Measurements from ENCODE around the gene SPPL2C.

Gene SPPL2C

DNA sequence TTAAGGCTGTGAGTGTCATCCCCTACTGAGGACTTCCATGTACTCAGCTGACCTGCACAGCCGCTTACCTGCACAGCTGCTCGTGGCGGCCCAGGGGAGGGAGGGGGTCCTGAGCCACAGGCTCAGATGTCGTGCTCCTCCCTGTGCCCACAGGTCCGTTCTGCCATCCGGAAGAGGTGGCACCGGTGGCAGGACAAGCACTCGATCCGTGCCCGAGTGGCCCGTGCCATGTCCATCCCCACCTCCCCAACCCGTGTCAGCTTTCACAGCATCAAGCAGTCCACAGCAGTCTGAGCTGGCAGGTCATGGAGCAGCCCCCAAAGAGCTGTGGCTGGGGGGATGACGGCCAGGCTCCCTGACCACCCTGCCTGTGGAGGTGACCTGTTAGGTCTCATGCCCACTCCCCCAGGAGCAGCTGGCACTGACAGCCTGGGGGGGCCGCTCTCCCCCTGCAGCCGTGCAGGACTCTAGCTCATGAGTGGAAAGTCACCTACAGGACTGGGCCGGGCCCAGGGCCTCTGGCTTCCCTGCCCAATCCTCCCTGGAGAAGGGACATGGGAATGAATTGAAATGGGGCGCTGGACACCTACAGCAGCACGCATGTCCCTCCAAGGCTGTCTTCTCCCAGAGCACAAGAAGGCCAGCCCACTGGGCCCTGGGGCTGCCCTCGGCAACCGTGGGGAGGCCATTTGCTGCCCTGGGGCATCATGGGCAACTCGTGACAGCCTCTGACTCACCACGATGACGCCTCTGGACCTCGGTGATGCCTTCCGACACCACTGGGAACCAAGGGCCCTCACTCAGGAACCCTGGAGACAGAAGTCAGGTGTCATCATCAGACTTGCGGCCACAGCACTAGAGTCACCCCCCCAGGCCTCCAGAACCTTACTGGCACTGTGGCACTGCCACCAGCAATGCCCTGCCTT, 9.9 kb upstream of the SPPL2C start:
- no peak for DNase-seq

DNA sequence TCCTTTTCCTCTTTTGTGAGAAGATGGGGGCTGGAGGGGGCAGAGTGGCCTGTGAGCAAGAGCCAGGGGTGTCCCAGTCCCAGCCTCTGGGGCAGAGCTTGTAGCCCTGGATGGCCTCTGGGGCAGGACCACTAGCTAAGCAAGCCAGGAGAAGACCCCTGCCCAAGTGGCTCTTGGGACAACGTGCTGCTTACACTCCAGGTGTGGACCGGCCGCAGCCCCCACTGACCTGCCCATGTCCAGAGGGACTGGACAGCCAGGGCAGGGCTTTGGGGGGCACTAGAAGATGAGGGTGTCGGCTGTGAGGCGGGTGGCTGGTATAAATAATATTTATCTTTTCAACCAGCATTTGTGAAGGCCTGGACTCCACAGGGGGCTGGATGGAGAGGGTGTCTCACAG, 9.2 kb upstream of the SPPL2C start:
- no peak for DNase-seq

DNA sequence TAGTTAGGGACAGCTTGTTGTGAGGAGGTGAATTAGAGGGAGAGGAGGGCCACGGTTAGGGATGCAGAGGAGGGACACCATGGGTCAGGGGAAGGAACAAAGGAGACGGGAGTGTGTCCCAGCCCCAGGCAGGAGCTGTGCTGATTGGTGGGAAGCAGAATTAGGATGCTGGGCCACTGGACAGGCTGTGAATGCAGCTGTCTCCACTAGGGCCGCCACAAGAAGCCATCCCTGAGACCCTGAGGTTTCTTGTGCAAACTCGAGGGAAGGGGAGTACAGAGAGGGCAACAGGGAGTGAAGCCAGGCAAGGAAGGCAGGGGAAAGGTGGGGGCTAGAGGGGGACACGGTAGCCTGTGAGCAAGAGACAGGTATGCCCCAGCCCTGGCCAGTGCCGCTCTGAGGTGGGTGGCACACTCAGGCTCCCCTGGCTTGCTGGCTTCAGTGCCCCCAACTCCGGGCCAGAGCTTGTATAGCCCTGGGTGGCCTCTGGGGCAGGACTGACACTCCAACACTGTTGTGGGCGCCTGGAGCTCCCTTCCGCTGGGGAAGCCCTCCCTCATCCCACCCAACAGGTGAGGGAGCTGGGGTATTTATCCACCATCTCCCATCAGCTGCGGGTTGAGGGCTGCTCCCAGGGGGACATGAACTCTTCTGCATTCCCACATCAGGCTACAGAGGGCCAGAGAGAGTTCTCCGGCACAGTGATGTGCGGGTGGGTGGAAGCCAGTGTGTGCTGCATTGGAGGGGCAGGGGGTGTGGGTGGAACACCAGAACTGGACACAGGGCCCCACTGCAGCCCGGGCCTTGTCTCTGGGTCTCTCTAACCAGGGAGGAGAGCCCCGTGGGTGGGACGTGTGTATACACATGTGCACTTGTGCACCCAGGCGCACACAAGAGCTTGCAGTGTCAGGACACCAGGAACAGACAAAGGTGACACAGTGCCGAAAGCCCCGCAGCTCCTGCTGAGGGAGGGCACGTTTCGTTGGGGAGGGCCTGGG, 8.3 kb upstream of the SPPL2C start:
- no peak for DNase-seq

DNA sequence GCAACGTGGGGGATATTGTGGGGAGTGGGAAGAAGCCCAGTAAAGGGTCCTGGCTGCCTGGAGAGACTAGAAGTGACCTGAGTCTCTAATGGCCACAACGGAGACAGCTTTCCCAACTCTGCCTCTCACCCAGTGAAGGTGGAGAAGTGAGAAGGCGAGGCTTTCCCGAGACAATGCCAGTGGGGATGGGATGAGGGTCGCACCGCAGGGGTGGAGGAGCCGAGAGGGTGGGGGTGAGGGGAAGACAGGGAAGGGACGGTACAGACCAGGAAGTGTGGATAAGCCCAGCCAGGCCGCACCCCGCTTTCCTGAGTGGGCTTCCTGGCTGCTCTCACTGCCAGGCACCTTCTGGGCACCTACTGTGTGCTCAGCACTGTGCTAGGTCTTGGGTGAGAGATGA, 7.5 kb upstream of the SPPL2C start:
- no peak for DNase-seq

DNA sequence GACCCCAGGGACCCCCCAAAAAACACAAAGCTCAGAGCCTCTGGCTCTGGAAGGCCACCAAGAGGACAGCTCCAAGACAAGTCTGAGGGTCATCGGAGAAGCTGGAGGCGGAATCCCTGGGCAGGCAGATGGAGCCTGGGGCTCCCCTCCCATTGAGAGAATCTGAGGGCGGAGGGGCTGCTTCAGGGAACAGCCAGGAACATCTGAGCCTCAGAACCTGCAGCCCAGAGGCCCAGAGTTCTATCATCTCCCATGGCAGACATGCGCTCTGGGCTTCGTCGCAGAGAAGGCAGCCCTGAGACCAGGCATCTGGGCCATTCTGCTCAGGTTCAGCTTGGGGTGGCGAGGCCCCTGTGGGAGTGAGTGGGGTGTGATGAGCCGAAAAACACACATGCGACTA, 7.1 kb upstream of the SPPL2C start:
- no peak for DNase-seq

DNA sequence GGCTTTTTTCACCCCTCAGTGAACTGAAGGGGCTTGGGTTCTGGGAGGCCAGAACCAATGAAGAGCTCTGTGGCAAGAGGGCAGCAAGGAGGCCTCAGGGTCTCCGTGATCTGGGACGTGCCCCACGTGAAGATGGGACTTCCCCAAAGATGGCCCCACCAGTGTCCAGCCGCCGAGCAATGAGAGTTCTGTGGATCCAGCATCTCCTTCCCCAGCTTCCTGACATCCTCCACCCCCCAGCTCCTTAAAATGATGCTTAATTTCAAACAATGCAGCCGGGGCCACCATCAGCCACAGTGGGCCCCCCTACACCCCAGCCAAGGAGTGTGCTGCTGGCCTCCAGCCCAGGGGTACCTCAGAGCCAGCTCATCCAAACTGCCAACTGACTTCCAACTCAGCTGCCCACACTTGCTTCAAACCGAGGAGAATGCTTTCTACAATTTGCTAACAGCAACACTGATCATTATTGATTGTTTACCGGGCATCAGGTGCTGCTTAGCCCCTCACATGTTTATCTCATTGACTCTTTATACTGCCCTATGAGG, 5.9 kb upstream of the SPPL2C start:
- no peak for DNase-seq

DNA sequence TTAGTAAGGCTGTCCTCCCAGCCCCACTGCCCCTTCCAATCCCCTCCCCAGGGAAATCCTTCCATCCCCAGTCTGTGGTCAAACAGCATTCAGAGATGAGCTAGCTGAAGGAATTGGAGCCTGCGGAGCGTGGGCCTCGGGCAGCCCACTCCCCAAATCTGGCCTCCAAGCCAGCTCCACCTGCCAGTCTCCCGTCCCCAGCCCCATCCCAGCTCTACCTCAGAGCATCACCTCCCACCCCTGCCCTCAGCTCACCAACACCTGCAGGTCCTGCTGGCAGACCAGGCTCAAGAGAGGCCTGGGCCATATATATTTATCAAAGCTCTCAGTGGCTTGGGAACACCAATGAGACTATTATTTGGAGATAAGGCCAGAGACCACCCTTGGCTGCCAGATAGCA, 5.2 kb upstream of the SPPL2C start:
- DNase-seq, result no peak

DNA sequence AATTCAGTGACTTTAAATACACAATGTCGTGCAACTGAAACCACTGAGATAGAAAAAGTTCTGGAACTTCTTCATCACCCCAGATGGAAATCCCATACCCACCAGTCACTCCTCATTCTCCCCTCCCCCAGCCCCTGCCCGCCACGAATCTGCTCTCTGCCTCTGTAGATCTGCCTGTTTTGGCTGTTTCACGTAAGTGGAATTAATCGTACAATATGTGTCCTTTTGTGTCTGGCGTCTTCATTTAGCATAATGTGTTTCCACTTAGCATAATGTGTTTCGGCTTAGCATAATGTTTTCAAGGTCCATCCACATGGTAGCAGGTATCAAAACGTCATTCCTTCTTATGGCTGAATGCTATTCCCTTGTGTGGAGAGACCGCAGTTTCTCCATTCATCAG, 3.5 kb upstream of the SPPL2C start:
- DNase-seq, result no peak

DNA sequence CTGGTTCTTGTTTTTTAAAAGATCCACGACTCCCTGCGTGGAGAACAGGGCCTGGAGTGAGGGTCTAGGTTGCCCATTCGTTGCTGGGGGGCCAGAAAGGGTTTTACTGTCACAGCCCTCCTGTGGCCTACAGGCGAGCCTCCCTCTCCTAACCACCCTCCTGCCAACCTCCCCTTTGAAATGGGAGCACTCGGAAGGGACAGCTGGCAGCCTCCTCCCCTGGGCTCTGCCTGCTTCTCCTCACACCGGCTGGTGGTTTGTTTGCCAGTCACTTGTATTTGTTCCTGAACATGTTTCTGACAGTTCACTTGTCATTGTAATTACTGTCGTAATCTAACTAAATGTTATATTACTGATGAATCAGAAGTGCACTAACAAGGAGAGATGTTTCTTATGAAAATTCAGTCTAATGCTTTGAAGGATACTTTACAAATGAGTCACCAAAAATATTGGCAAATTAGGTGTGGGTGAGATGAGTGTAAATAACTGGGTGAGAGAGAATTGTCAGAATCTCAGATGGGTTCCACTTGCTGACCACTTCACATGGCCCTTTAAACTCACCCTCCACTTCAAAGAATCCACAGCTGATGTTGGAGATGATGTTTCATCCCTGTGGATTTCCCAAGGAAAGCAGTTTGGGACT, 2.7 kb upstream of the SPPL2C start:
- DNase-seq, result no peak

DNA sequence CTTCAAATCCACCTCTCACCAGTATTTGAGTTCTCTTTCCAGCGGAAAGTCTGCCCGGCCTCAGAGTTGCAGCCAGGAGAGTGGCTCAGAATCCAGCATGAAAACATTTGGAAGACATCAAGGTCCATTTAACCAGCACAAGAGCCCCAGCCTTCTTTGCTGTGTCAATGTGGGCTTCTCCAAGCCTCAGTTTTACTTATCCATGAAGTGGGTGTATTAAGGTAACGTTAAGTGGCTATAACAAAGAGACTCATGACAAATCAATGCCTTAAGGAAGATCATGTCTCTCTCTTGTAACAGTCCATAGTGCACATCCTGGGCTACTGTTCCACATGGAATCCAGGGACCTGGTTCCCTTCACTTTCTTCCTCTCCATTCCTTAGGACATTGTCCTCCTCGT, 959 bp upstream of the SPPL2C start:
- DNase-seq, result no peak

DNA sequence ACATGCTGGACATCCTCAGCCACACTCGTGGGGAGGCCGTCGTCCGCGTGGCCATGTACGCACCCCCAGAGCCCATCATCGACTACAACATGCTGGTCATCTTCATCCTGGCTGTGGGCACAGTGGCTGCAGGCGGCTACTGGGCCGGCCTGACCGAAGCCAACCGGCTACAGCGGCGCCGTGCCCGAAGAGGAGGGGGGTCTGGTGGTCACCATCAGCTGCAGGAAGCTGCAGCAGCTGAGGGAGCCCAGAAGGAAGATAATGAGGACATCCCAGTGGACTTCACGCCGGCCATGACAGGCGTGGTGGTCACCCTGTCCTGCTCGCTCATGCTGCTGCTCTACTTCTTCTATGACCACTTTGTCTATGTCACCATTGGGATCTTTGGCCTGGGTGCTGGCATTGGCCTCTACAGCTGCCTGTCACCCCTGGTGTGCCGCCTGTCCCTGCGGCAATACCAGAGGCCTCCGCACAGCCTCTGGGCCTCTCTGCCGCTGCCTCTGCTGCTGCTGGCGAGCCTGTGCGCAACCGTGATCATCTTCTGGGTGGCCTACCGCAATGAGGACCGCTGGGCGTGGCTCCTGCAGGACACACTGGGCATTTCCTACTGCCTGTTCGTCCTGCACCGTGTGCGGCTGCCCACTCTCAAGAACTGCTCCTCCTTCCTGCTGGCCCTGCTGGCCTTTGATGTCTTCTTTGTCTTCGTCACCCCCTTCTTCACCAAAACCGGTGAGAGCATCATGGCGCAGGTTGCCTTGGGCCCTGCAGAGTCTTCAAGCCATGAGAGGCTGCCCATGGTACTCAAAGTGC, 900 bp downstream of the SPPL2C start:
- DNase-seq, result no peak

DNA sequence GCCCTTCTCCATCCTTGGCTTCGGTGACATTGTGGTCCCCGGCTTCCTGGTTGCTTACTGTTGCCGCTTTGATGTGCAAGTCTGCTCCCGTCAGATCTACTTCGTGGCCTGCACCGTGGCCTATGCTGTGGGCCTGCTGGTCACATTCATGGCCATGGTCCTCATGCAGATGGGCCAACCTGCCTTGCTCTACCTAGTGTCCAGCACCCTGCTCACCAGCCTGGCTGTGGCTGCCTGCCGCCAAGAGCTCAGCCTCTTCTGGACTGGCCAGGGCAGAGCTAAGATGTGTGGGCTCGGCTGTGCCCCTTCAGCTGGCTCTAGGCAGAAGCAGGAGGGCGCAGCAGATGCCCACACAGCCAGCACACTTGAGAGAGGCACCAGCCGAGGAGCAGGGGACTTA, 1.5 kb downstream of the SPPL2C start:
- DNase-seq, result no peak

DNA sequence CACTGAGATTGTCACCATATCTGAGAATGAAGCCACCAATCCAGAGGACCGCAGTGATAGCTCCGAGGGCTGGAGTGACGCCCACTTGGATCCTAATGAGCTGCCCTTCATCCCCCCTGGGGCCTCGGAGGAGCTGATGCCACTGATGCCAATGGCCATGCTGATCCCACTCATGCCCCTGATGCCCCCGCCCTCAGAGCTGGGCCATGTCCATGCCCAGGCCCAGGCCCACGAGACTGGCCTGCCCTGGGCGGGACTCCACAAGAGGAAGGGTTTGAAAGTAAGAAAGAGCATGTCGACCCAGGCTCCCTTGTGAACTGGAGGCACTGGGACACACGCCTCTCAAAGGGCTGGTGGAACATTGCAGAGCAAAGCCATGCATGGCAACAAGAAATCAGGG, 2.0 kb downstream of the SPPL2C start:
- no peak for DNase-seq

DNA sequence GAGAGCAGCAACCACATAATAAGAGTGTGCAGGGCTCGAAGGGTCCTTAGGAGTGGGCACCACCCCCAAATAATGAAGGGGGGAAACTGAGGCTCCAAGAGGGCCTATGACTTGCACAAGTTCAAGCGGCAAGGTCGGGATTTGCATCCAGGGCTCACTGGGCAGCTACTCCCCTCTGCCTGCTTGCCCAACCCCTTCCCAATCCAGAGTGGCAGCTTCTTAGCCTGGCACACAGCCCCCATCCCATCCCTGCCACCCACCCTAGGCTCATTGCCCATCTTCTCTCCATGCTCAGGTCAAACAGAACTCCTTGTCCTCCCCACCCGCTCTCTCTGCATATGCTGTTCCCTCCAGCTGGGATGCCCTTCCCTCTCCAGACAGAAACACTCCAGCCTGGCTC, 2.4 kb downstream of the SPPL2C start:
- DNase-seq, result no peak

DNA sequence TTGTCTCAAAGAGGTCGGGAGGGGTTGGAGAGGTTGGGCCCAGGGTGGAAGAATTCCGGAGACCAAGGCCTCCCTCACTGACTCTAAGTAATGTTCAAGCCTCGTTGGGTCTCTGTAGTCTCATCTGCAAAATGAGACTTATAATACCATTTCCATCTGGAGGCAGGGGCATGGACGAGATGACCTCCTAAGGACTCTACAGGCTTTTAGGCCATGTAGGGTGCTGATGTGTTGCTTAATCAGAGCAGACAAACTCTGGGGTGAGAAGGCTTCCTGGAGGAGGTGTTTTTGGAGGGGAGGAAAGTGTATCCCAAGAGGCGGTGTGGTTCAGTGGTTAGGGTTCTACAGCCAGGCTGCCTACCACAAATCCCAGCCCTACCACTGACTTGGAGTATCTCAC, 3.1 kb downstream of the SPPL2C start:
- no peak for DNase-seq

DNA sequence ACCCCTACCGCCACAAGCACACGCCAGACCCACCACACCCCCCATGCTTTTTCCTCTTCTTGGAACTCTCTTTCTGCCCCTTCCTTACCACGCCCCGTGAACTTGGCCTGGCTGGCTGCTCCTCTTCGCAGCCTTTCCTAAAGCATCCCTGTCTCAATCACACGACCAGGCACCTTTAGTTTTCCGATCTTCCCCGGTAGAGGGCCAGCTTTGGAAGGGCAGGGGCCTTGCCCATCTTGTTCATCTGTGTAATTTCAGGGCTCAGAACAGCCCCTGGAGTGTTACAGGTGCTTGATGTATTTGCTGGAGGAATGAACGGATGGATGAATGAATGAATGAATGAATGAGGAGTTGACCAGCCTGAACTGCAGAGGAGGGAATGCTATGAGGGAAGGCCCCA, 3.7 kb downstream of the SPPL2C start:
- DNase-seq, result no peak

DNA sequence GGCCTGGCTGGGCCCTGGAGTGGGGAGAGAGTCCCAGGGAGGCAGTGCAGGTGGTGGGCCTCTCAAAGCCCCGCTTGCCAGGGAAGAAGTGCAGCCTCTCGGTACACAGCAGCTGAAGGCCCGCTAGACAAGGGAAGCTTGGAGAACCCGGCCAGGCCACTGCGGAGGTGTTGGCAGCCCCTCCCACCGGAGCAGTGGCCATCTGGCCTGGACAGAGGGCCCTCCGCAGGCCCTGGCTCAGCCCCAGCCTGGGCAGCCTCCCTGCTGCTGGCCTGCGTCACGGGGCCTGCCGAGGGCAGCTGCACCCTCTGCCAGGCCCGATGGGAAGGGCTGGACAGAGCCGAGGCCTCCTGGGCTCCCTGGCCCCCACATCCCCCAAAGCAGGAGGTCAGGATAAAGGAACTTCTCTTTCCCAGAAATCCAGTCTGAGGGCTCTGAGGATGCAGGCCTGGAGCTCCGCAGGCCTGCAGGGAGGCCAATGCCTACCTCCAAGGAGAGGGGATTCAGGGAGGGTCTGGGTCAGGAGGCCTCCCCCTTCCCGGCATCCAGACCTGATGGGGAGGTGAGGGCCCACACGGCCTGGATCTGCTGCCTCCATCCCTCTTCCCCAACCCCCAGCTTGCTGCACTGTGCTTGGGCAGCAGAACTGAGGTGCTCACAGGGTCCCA, 4.3 kb downstream of the SPPL2C start:
- no peak for DNase-seq

DNA sequence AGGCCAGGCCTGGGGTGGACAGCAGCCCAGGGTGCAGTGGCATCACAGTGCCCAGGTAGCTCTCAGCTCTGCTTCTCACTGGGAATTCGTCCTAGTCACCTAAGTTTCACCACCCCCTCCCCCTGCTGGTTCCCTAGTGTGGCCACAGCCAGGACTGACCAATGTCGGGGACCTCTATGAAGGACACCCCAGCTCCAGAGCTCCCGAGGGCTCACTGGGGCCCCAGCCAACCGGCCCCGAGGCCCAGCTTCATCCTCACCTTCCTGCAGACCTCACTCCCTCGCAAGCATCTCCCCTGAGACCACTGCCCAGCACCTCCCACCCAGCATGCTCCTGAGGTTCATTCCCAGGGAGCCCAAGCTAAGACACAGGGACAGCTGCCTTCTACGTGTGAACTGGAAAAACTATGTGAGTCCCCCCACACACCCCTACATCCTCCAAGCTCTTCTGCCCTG, 4.9 kb downstream of the SPPL2C start:
- DNase-seq, result no peak

DNA sequence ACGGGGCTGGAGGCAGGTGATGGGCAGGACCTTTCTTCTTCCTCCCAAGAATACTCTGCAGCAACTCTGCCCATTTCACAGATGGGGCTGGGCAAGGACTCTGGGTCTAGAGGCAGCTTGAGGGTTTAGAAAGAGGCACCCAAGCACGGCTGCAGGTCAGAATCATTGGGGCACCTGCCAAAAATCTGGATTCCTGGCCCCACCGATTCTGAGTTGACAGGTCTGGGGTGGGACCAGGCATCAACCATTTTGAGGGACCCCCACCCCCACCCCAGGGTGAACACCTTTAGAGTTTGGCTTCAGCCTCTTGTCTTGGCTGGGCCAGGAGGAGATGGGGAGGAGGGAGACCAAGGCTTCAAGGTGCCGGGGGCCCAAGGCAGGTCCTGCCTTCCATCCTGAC, 5.3 kb downstream of the SPPL2C start:
- no peak for DNase-seq

DNA sequence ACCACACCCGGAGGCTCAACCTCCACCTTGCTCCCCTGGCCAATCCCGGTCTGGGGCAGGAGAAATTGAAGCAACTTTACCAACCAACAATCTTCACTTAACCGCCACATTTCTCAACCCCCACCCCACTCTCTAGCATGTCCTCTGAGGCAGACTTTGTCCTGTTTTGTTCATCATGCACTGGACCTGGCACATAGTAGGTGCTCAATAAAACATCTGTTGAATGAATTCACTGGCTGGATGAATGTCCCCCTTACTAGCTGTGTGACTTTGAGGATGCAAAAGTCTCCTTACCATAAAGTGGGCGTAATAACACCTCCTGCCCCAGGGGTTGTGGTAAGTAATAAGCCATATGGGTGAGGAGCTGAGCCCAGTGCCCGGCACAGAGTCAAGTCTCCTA, 5.8 kb downstream of the SPPL2C start:
- no peak for DNase-seq

DNA sequence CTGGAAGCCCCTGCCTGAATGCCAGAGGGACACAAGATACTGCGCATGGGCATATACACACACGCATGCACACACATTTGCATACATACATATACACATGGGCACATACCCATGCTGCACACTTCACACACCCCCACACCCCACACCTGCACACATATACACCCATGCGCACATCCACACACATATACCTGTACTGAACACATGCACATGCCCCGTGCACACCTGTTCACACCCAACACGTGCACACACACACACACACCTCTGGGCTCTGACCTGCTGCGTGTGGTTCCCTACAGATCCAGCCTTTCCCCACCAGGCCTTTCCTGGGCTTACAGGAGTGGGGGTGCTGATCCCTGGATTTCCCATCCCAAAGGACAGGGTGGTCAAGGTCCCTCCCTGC, 6.3 kb downstream of the SPPL2C start:
- no peak for DNase-seq

DNA sequence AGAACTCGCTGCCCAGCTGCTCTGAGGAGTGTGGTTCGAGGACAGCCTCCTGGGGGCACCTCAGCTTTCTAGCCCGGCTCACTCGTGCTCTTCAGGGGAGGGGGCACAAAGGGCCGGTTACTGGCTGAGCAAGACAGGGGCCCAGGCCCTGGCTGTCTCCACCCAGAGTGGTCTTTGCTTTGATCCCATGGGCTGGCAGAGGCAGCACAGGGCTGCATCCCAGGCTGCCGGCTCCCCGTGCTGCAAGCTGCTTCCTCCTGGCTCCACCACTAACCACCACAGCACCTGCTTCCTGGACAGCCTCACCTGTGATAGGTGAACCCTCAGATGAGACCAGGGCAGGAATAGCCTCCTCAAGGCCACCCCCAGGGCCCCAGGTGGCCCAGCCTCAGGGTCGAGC, 6.8 kb downstream of the SPPL2C start:
- DNase-seq, result no peak
